NCI-H1092 treated with DMSO at 0.1 percent for 48 hours (cell line): ENCODE results near the gene LMOD1.
A peak's percentile ranks its signal among the peaks of the same experiment; 100 is the strongest.

Experiments
- DNase-seq: peaks from one replicate; lab custom pipeline; 2025; lab: John Stamatoyannopoulos, UW

Gene LMOD1

GRCh38 chr1:201891451-201892045, 54.8 kb downstream of the LMOD1 start:
- no peak for DNase-seq

GRCh38 chr1:201890806-201891450, 55.4 kb downstream of the LMOD1 start:
- DNase-seq = no peak

GRCh38 chr1:201890223-201890622, 56.1 kb downstream of the LMOD1 start:
- no peak for DNase-seq

- no peak for DNase-seq
Observed at GRCh38 chr1:201889090-201889968, 57.0 kb downstream of the LMOD1 start.

GRCh38 chr1:201888282-201889089, 57.9 kb downstream of the LMOD1 start, which contains the start of gene SHISA4:
Gene SHISA4, plus strand, starts transcription at chr1:201888898. Its CDS starts 97 bp downstream, at chr1:201888995.
- peak; percentile 41 for DNase-seq

GRCh38 chr1:201887116-201887866, 59.1 kb downstream of the LMOD1 start:
- no peak for DNase-seq

- no peak for DNase-seq
Observed at GRCh38 chr1:201886103-201886885, 60.1 kb downstream of the LMOD1 start.

GRCh38 chr1:201885531-201886075, 60.7 kb downstream of the LMOD1 start:
- no peak for DNase-seq

GRCh38 chr1:201884425-201884824, 61.9 kb downstream of the LMOD1 start:
- DNase-seq = no peak

GRCh38 chr1:201883786-201884185, 62.6 kb downstream of the LMOD1 start:
- no peak for DNase-seq

GRCh38 chr1:201883266-201883665, 63.1 kb downstream of the LMOD1 start:
- DNase-seq = no peak

GRCh38 chr1:201882665-201883132, 63.6 kb downstream of the LMOD1 start:
- no peak for DNase-seq

GRCh38 chr1:201881617-201882016, 64.7 kb downstream of the LMOD1 start:
- no peak for DNase-seq

GRCh38 chr1:201880928-201881571, 65.3 kb downstream of the LMOD1 start:
- DNase-seq = no peak

- no peak for DNase-seq
Observed at GRCh38 chr1:201877877-201878401, 68.4 kb downstream of the LMOD1 start.

- no peak for DNase-seq
Observed at GRCh38 chr1:201876148-201876818, 70.1 kb downstream of the LMOD1 start.

GRCh38 chr1:201874672-201875071, 71.7 kb downstream of the LMOD1 start:
- DNase-seq = no peak

GRCh38 chr1:201870397-201870796, 76.0 kb downstream of the LMOD1 start:
- DNase-seq = no peak

- no peak for DNase-seq
Observed at GRCh38 chr1:201861448-201861847, 84.9 kb downstream of the LMOD1 start.
